HFFc6 (cell line): ENCODE data around the gene CROCC. TPM values are rescaled to one million over a fixed set of nuclear protein-coding genes. Genes with fewer than 3 reads are reported as not detected.
"Not testable (repeated sequence)": the region's sequence is repeated elsewhere in the genome, so short reads cannot be mapped to it uniquely, and the experiment has no call there.

ENCODE experiments used
- DNase-seq: peaks from one replicate; pipeline ENCODE4 v3.0.0-alpha.2; 2018
- H3K27ac Mint-ChIP-seq: 2 replicates; pipeline ENCODE4 v1.8.0; 2020; ENCODE audit warnings: mild to moderate bottlenecking, mixed read lengths
- H3K27me3 Mint-ChIP-seq: 2 replicates; pipeline ENCODE4 v1.8.0; 2021; ENCODE audit warnings: mild to moderate bottlenecking, moderate library complexity, mixed read lengths; ENCODE audit not compliant: insufficient read depth
- H3K36me3 Mint-ChIP-seq: 2 replicates; pipeline ENCODE4 v1.8.0; 2021; ENCODE audit warnings: low read depth, mixed read lengths
- H3K4me1 Mint-ChIP-seq: 2 replicates; pipeline ENCODE4 v1.8.0; 2020; ENCODE audit warnings: low read depth, mixed read lengths
- H3K4me3 Mint-ChIP-seq: 2 replicates; pipeline ENCODE4 v1.8.0; 2020; ENCODE audit warnings: mild to moderate bottlenecking, moderate library complexity, mixed read lengths
- H3K9me3 Mint-ChIP-seq: 2 replicates; pipeline ENCODE4 v1.8.0; 2020; ENCODE audit warnings: mild to moderate bottlenecking, mixed read lengths
- long read RNA-seq: library from polyadenylated mRNA; unstranded; transcript quantifications from one replicate; pipeline ENCODE4 v2.0.0, GENCODE V29; 2019
- total RNA-seq, 6 experiments: library from RNA; stranded (reverse); fragmentation: NEBNext Ultra II Directional; extraction: Animal tissue kit (Norgen Biotek cat#: 25700); gene quantifications; 2 replicates in 1 of 6; 3 replicates in 5 of 6; pipeline ENCODE4 v1.2.3, GENCODE V29; 2021
- TF ChIP-seq, protein P1 (sequence below): fragments of 200-600 bp; sonication (generic); IDR thresholded peaks from 2 replicates; pipeline ENCODE4 v1.5.0; 2021; ENCODE audit warnings: antibody characterized with exemption, mild to moderate bottlenecking

Gene CROCC, protein sequence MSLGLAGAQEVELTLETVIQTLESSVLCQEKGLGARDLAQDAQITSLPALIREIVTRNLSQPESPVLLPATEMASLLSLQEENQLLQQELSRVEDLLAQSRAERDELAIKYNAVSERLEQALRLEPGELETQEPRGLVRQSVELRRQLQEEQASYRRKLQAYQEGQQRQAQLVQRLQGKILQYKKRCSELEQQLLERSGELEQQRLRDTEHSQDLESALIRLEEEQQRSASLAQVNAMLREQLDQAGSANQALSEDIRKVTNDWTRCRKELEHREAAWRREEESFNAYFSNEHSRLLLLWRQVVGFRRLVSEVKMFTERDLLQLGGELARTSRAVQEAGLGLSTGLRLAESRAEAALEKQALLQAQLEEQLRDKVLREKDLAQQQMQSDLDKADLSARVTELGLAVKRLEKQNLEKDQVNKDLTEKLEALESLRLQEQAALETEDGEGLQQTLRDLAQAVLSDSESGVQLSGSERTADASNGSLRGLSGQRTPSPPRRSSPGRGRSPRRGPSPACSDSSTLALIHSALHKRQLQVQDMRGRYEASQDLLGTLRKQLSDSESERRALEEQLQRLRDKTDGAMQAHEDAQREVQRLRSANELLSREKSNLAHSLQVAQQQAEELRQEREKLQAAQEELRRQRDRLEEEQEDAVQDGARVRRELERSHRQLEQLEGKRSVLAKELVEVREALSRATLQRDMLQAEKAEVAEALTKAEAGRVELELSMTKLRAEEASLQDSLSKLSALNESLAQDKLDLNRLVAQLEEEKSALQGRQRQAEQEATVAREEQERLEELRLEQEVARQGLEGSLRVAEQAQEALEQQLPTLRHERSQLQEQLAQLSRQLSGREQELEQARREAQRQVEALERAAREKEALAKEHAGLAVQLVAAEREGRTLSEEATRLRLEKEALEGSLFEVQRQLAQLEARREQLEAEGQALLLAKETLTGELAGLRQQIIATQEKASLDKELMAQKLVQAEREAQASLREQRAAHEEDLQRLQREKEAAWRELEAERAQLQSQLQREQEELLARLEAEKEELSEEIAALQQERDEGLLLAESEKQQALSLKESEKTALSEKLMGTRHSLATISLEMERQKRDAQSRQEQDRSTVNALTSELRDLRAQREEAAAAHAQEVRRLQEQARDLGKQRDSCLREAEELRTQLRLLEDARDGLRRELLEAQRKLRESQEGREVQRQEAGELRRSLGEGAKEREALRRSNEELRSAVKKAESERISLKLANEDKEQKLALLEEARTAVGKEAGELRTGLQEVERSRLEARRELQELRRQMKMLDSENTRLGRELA (N-terminal part only)
- total RNA-seq, result 10 to 100 TPM; 10.3 to 14.6 (median 12.5) TPM
- long read RNA-seq, partial matches to known transcripts, result 2 of 2 reads
- long read RNA-seq, other reads (novel, unspliced or antisense), result 0 of 2 reads

DNA sequence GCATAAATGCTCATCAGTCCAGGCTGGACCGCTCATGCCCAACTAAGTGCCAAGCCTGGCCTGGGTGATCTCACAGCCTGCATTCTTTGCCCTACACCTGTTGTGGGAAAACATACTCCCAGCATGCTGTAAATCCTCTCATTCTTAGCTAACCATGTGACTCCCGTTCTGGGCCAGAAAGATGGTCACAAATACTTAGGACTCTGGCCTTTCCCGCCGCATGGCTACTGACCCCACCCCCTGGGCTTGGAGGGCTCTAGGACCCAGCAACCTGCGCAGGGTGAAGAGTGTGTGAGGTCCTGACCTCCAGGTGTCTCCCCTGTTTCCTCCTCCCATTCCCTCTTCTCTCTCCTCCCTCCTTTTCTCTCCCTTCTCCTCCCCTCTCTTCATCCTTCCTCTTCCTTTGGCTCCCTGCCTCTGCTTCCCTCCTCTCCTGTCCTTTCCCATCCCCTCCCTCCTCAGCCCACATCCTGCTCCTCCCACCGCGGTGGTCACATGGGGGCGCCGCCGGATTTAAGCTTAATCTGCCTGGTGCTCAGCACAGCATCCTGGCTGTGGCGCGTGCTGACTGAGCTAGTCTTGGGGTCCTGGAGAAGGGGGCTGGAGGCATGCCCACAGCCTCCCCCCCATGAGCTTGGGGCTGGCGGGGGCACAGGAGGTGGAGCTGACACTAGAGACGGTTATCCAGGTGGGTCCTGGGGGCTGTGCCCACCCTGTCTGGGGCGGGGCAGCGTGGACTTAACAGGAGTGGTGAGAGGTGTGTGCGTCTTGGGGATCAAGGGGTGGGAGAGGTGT, at the start of gene CROCC:
TSS of gene CROCC (plus strand) at position 541 of the 795 bp plus-strand sequence. CDS start at position 629, 88 bp downstream.
- TF ChIP-seq, protein P1, sequence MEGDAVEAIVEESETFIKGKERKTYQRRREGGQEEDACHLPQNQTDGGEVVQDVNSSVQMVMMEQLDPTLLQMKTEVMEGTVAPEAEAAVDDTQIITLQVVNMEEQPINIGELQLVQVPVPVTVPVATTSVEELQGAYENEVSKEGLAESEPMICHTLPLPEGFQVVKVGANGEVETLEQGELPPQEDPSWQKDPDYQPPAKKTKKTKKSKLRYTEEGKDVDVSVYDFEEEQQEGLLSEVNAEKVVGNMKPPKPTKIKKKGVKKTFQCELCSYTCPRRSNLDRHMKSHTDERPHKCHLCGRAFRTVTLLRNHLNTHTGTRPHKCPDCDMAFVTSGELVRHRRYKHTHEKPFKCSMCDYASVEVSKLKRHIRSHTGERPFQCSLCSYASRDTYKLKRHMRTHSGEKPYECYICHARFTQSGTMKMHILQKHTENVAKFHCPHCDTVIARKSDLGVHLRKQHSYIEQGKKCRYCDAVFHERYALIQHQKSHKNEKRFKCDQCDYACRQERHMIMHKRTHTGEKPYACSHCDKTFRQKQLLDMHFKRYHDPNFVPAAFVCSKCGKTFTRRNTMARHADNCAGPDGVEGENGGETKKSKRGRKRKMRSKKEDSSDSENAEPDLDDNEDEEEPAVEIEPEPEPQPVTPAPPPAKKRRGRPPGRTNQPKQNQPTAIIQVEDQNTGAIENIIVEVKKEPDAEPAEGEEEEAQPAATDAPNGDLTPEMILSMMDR, result no peak
- Mint-ChIP-seq H3K4me1 (peaks cover 10% of the 10 kb centered on the region; the same call in 1 of the 2 replicates), H3K36me3 (no peaks in the 10 kb centered on the region), H3K27ac (no peak within 1 kb of the TSS; the same call in 1 of the 2 replicates), H3K4me3 (no peak within 1 kb of the TSS), H3K27me3 (no peaks in the 10 kb centered on the region), H3K9me3 (no peaks in the 10 kb centered on the region)
- DNase-seq, result no peak

DNA sequence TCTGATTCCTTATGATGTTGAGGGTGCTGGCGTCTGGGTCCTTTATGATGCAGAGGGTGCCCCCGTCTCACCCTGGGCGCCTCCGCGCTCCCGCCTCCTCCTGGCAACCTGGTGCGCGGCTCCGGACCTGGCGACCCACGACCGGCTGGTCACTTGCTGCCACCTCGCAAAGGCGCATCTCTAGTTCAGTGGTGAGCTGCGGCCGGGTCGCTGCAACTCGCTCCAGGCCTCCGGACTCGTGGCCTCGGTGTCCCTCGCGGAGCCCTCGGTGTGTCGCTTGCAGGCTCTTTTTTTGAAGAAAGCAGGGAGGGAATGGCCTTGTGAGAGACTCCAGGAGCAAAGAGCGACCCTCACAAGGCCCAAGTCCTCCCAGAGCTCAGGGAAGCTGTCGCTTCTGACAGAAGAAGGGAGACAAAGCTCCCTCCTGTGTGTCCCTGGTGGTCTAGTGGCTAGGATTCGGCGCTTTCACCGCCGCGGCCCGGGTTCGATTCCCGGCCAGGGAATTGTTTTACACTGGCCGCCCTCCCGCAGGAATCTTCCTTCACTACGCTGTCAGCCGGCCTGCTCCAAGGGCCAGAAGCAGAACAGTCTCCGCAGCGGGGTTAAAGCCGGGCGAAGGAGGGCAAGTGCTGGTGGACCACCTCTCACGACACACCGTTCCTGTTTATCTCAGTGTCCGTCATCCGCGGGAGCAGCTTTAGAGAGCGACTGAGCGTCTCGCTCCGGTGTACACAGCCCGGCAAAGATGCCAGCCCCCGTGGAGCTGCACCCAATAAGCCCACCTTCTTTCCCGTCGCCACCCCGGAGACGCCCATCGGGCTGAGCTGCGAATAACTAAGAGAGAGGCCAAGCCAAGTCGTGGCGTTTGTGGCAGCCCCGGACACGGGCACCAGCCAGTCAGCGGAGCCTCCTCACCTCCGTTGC, 49.3 kb upstream of the CROCC start:
- peak; percentile 97 for DNase-seq
- peaks cover 29% of the 10 kb centered on the region for H3K27me3 Mint-ChIP-seq
- H3K36me3 Mint-ChIP-seq, result not testable (repeated sequence)

DNA sequence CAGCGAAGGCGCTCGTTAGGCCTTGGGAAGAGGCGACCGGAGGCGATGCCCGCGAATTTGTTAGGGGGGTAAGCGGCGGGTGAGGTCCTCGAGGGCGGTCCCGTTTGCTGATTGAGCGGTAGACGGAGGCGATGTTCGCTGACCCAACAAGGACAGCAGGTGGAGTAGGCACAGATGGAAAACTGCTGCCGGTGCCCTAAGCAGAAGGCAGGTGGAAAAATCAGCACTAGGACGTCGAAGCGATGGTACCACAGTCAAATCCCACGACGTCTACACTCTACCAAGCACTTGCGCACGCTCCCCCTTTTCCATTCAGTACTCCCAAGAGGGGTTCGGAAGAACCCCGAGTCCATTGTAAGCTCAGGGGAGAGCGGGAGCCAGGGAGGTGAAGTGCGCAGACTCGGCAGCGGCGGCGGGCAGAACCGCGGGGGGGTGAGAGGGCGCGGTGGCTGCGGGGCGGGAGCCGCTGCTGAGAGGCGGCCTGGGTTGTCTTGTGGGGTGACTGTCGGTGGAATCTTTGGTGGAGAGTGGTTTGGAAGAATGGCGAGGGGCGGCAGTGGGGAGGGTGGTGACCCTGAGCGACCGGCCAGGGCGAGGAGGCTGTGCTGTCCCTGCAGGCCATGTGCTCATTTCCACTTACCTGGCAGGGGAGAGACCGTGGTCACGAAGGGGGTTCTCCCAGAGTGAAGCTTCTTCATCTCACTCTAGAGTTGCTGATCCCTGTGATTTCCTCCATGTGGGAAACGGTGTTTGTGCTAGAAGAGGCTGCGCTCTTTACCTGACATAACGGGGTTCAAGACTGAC, 48.5 kb upstream of the CROCC start:
- peak; percentile 75 for DNase-seq
- peak overlapping the region; percentile 27; the same call in 1 of the 2 replicates for H3K4me3 Mint-ChIP-seq
- H3K27me3 Mint-ChIP-seq, result peaks cover 29% of the 10 kb centered on the region
- not testable (repeated sequence) for H3K9me3 Mint-ChIP-seq, H3K27ac Mint-ChIP-seq, H3K36me3 Mint-ChIP-seq
- H3K4me1 Mint-ChIP-seq, result peaks cover 10% of the 10 kb centered on the region

More for the DNA sequence above, 49.3 kb upstream of the CROCC start:
- H3K9me3 Mint-ChIP-seq, result not testable (repeated sequence)
- H3K4me3 Mint-ChIP-seq, result peak overlapping the region; percentile 34
- peaks cover 10% of the 10 kb centered on the region for H3K4me1 Mint-ChIP-seq
- H3K27ac Mint-ChIP-seq, result peak overlapping the region; percentile 70

DNA sequence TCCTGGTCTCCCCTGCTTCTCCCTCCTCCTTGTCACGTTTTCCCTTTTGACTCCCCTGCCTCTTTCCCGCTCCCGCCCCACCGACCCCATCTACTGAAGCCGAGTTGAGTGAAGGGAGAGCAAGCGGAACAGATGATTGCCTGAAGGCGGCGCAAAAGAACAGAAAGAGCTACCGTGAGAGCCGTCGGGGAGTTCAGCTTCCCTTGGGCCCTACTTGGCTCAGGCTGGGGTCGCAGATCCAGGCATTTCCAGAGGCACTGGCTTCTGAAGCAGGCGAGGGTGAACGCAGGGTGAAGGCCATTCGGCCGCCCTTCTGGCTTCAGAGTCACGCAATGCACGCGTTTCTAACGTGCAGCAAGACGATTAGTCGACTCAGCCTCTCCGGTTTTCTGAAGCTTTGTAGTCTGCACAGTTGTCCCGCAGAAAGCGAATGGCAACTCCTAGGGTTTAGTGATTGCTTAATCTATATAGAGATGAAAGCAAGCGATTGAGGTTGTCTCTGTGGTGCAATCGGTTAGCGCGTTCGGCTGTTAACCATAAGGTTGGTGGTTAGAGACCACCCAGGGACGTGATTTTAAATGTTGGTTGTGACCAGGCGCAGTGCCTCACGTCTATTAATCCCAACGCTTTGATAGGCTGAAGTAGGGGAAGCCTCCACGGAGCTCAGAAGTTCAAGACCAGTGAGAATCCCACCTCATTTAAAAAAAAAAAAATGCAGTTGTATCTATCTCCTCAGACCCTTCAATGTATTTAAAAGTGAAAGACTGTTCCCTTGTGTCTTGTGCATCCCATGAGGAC, 46.6 kb upstream of the CROCC start:
- H3K4me3 Mint-ChIP-seq, result peak overlapping the region; percentile 26; the same call in 1 of the 2 replicates
- H3K27me3 Mint-ChIP-seq, result peaks cover 41% of the 10 kb centered on the region
- not testable (repeated sequence) for H3K9me3 Mint-ChIP-seq, DNase-seq, H3K36me3 Mint-ChIP-seq, H3K27ac Mint-ChIP-seq
- peaks cover 10% of the 10 kb centered on the region for H3K4me1 Mint-ChIP-seq

DNA sequence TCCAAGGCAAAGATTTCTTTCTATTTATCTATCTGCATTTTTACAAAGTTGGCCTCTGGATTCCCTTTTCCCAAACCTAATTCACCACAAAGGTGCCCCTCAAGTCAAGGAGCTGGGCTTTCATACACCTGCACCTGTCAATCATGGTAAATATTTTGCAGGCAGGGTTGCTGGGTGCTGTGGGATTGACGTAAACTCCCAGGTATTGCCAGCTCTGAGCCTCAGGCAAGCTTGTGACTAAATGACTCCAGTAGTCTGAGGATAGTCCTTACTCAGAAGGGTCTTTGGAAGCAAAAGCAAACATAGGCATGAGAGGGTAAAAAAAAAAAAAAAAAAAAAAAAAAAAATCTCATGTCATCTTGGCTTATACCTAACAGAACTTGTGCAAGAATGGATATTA, 40.0 kb upstream of the CROCC start:
- DNase-seq, H3K4me3 Mint-ChIP-seq, H3K4me1 Mint-ChIP-seq, H3K36me3 Mint-ChIP-seq, H3K27ac Mint-ChIP-seq, H3K9me3 Mint-ChIP-seq: not testable (repeated sequence)
- peaks cover 53% of the 10 kb centered on the region for H3K27me3 Mint-ChIP-seq
